ENCODE data around the gene COMMD8. TPM values are rescaled to one million over a fixed set of nuclear protein-coding genes. Genes with fewer than 3 reads are reported as not detected.
A peak's percentile ranks its signal among the peaks of the same experiment; 100 is the strongest.

The COMMD8 gene
- total RNA-seq, 1 experiment from 2014 or later = 10.9 TPM

DNA sequence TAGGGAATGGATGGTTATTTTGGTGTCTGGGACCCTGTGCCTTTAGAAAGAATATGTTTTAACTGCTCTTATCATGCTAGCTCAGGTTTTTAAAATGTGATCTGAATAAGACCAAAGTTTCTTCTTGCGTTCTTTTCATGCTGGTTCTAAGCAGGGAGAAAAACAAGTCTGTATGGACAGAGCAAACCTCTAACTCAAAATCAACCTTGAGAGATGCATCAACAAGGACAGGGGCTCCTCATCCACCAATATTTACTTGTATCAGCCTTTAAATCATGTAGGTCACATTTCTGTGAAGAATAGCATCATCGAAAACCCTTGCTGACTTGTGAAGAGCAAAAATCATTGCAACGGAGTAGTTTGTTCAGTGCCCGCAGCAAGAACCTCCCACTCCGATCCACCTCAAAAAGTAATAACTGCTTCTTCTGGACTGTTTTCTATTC is 22.8 kb upstream of the COMMD8 start:
- no peak overlapping the region for H2BK15ac ChIP-seq (ENCODE audit: low read depth, low read length)
- no peak overlapping the region for H2BK20ac ChIP-seq (ENCODE audit: low read depth, low read length, poor library complexity, severe bottlenecking)
- H2BK5ac ChIP-seq (ENCODE audit: insufficient read length, low read length) = no peak overlapping the region
- H2AK5ac ChIP-seq (ENCODE audit: insufficient read length, low read length) = no peak overlapping the region
- no peak overlapping the region for H2AFZ ChIP-seq (ENCODE audit: low read length)
- H4K20me1 ChIP-seq (ENCODE audit: control insufficient read depth, insufficient read depth, insufficient read length) = no peaks in the 10 kb centered on the region
- H3K23ac ChIP-seq (ENCODE audit: insufficient read length, low read depth, low read length) = no peak overlapping the region
- no peak overlapping the region for H2BK12ac ChIP-seq (ENCODE audit: insufficient read length, low read depth, low read length)
- no peaks in the 10 kb centered on the region for H3K27me3 ChIP-seq (ENCODE audit: insufficient read depth, low read length)
- H3K27me3 Mint-ChIP-seq (ENCODE audit: low read depth) = peaks cover 12% of the 10 kb centered on the region
- H3K27ac ChIP-seq (ENCODE audit: insufficient read length, low read depth, low read length) = no peak overlapping the region
- H3T11ph ChIP-seq (ENCODE audit: low read length) = no peak overlapping the region
- H3K79me1 ChIP-seq (ENCODE audit: insufficient read depth, low read depth, low read length, poor library complexity, severe bottlenecking) = no peaks in the 10 kb centered on the region
- H3K4me3 Mint-ChIP-seq = peak overlapping the region; percentile 91 to 92
- no peak overlapping the region for H3K9ac ChIP-seq (ENCODE audit: extremely low read depth, insufficient read length, low read length)
- H3K18ac ChIP-seq (ENCODE audit: insufficient read length, low read depth, low read length) = no peak overlapping the region
- H4K8ac ChIP-seq (replicated peaks; ENCODE audit: insufficient read length, low read depth, low read length) = no peak overlapping the region
- no peak overlapping the region for H3K56ac ChIP-seq (ENCODE audit: insufficient read length, low read depth, low read length)
- H4K5ac ChIP-seq (ENCODE audit: insufficient read length, low read depth, low read length) = no peak overlapping the region
- WGBS (ENCODE audit: extremely low coverage, insufficient read length, low lambda C conversion rate) = no CpG with 5 or more reads among the region's 5 CpGs
- TF ChIP-seq, protein P1, sequence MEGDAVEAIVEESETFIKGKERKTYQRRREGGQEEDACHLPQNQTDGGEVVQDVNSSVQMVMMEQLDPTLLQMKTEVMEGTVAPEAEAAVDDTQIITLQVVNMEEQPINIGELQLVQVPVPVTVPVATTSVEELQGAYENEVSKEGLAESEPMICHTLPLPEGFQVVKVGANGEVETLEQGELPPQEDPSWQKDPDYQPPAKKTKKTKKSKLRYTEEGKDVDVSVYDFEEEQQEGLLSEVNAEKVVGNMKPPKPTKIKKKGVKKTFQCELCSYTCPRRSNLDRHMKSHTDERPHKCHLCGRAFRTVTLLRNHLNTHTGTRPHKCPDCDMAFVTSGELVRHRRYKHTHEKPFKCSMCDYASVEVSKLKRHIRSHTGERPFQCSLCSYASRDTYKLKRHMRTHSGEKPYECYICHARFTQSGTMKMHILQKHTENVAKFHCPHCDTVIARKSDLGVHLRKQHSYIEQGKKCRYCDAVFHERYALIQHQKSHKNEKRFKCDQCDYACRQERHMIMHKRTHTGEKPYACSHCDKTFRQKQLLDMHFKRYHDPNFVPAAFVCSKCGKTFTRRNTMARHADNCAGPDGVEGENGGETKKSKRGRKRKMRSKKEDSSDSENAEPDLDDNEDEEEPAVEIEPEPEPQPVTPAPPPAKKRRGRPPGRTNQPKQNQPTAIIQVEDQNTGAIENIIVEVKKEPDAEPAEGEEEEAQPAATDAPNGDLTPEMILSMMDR (conservative IDR thresholded peaks at IDR 0.05) = no peak
- peaks cover 7% of the 10 kb centered on the region for H3K23me2 ChIP-seq (ENCODE audit: insufficient read length, low read depth, low read length, poor library complexity, severe bottlenecking)
- H3K4me1 ChIP-seq (ENCODE audit: insufficient read depth, low read length) = no peaks in the 10 kb centered on the region
- H3K27ac Mint-ChIP-seq = no peak overlapping the region
- no peak overlapping the region for H2BK120ac ChIP-seq (ENCODE audit: low read depth, low read length, poor library complexity, severe bottlenecking)
- no peaks in the 10 kb centered on the region for H3K79me2 ChIP-seq (ENCODE audit: insufficient read depth, low read length)
- no peak for DNase-seq
- no peaks in the 10 kb centered on the region for H3K36me3 Mint-ChIP-seq (ENCODE audit: insufficient read depth in 1 of 3, low read depth in 3 of 3)
- H3K9me3 ChIP-seq (ENCODE audit: control insufficient read depth, low read depth, low read length) = no peaks in the 10 kb centered on the region
- no peak overlapping the region for H3K14ac ChIP-seq (ENCODE audit: insufficient read depth, low read length)
- H3K4me1 Mint-ChIP-seq = peaks cover 8 to 16% of the 10 kb centered on the region in 2 experiments
- peak overlapping the region; percentile 72 for H3K4me2 ChIP-seq (ENCODE audit: insufficient read depth, insufficient read length, low read length)
- H3K4ac ChIP-seq (ENCODE audit: low read depth, low read length) = no peak overlapping the region
- H4K91ac ChIP-seq (ENCODE audit: insufficient read length, low read depth, low read length) = no peak overlapping the region
- H3K9me3 Mint-ChIP-seq = peaks cover 0 to 6% of the 10 kb centered on the region in 2 experiments; a peak in 2 of 5 replicates

All from H9 (cell line).